Endothelial cell (in vitro differentiated cells): ENCODE results near the gene UNC79. TPM values are rescaled to one million over a fixed set of nuclear protein-coding genes. Genes with fewer than 3 reads are reported as not detected.

Source experiments
- DNase-seq: peaks from one replicate; pipeline ENCODE4 v3.0.0; 2021; ENCODE audit warnings: low spot score
- H3K27ac Mint-ChIP-seq: one replicate; pipeline ENCODE4 v1.8.0; 2021; ENCODE audit warnings: mixed read lengths, inconsistent platforms; ENCODE audit not compliant: unreplicated experiment
- H3K27me3 Mint-ChIP-seq: one replicate; pipeline ENCODE4 v1.8.0; 2021; ENCODE audit warnings: mild to moderate bottlenecking, moderate library complexity, mixed read lengths, inconsistent platforms; ENCODE audit not compliant: unreplicated experiment
- H3K36me3 Mint-ChIP-seq: one replicate; pipeline ENCODE4 v1.8.0; 2021; ENCODE audit warnings: mild to moderate bottlenecking, low read depth, mixed read lengths, inconsistent platforms; ENCODE audit not compliant: unreplicated experiment
- H3K4me1 Mint-ChIP-seq: one replicate; pipeline ENCODE4 v1.8.0; 2021; ENCODE audit warnings: mild to moderate bottlenecking, mixed read lengths, inconsistent platforms; ENCODE audit not compliant: unreplicated experiment
- H3K4me3 Mint-ChIP-seq: one replicate; pipeline ENCODE4 v1.8.0; 2021; ENCODE audit warnings: mild to moderate bottlenecking, mixed read lengths, inconsistent platforms; ENCODE audit not compliant: unreplicated experiment
- H3K9me3 Mint-ChIP-seq: one replicate; pipeline ENCODE4 v1.8.0; 2021; ENCODE audit warnings: mixed read lengths, inconsistent platforms; ENCODE audit not compliant: unreplicated experiment
- CTCF ChIP-seq: fragments of 200-600 bp; sonication (generic); IDR thresholded peaks from one replicate; pipeline ENCODE4 v1.5.0; 2021; ENCODE audit warnings: antibody characterized with exemption; ENCODE audit not compliant: unreplicated experiment
- total RNA-seq: library from RNA; stranded (reverse); fragmentation: NEBNext Ultra II Directional; extraction: Animal tissue kit (Norgen Biotek cat#: 25700); gene quantifications from one replicate; pipeline ENCODE4 v1.2.1, GENCODE V29; 2021; ENCODE audit not compliant: unreplicated experiment

Gene UNC79
- total RNA-seq, 1 donor from 2014 or later = 0.69 TPM

- H3K36me3 Mint-ChIP-seq = no peaks in the 10 kb centered on the region
- no peak overlapping the region for H3K27ac Mint-ChIP-seq
- H3K27me3 Mint-ChIP-seq = peaks cover 10% of the 10 kb centered on the region
- TF ChIP-seq CTCF = no peak
- H3K4me3 Mint-ChIP-seq = no peak overlapping the region
- no peak for DNase-seq
- peaks cover 14% of the 10 kb centered on the region for H3K4me1 Mint-ChIP-seq
- H3K9me3 Mint-ChIP-seq = no peaks in the 10 kb centered on the region
Measured at GRCh38 chr14:93744876-93745275, 314.1 kb downstream of the UNC79 start.

GRCh38 chr14:93745603-93746273 lies 315.0 kb downstream of the UNC79 start:
- Mint-ChIP-seq H3K27me3 (peaks cover 10% of the 10 kb centered on the region), H3K9me3 (no peaks in the 10 kb centered on the region), H3K27ac (no peak overlapping the region), H3K4me3 (no peak overlapping the region), H3K4me1 (peaks cover 14% of the 10 kb centered on the region), H3K36me3 (no peaks in the 10 kb centered on the region)
- TF ChIP-seq CTCF = no peak
- DNase-seq = no peak

GRCh38 chr14:93747102-93747501 lies 316.4 kb downstream of the UNC79 start:
- DNase-seq = no peak
- Mint-ChIP-seq H3K4me3 (no peak overlapping the region), H3K9me3 (no peaks in the 10 kb centered on the region), H3K36me3 (no peaks in the 10 kb centered on the region), H3K27ac (no peak overlapping the region), H3K27me3 (peaks cover 10% of the 10 kb centered on the region), H3K4me1 (peaks cover 14% of the 10 kb centered on the region)
- TF ChIP-seq CTCF = no peak

- Mint-ChIP-seq H3K9me3 (no peaks in the 10 kb centered on the region), H3K36me3 (no peaks in the 10 kb centered on the region), H3K27ac (no peak overlapping the region), H3K27me3 (peaks cover 11% of the 10 kb centered on the region), H3K4me1 (peaks cover 14% of the 10 kb centered on the region), H3K4me3 (no peak overlapping the region)
- no peak for TF ChIP-seq CTCF
- no peak for DNase-seq
Measured at GRCh38 chr14:93747560-93747959, 316.8 kb downstream of the UNC79 start.

GRCh38 chr14:93748208-93749075 lies 317.7 kb downstream of the UNC79 start:
- Mint-ChIP-seq H3K4me3 (no peak overlapping the region), H3K27ac (no peak overlapping the region), H3K27me3 (peaks cover 13% of the 10 kb centered on the region), H3K36me3 (no peaks in the 10 kb centered on the region), H3K4me1 (peaks cover 14% of the 10 kb centered on the region), H3K9me3 (no peaks in the 10 kb centered on the region)
- DNase-seq = no peak
- no peak for TF ChIP-seq CTCF
